K562 (cell line): ENCODE data around the gene MAGI2. TPM values are rescaled to one million over a fixed set of nuclear protein-coding genes. Genes with fewer than 3 reads are reported as not detected.

ENCODE experiments used
- ATAC-seq: fragments of 200-7000 bp; cut with Tn5 transposase; 3 replicates; pipeline ENCODE4 v1.9.1; 2020; ENCODE audit warnings: moderate library complexity
- BruUV-seq: library from RNA; stranded (reverse); fragments of 400-500 nt; replicated peaks from 2 replicates; lab custom pipeline; 2021; lab: Mats Ljungman, UMichigan
- CTCF ChIA-PET: fragments of 300-600 bp; formaldehyde crosslinking; extraction: SDS; loops from one replicate; lab custom pipeline; 2021; ENCODE audit warnings: low intra/inter-chr PET ratio; lab: Yijun Ruan, JAX
- POLR2A ChIA-PET: fragments of 300-600, 350-650 bp; sonication (Branson Sonifier 250); formaldehyde crosslinking; extraction: SDS; loops from one replicate; lab custom pipeline; 2021; ENCODE audit warnings: antibody characterized with exemption, inconsistent platforms; lab: Yijun Ruan, JAX
- DNase-seq, 4 experiments: peaks; one replicate each; pipeline versions ENCODE4 v3.0.0 to v3.0.0-alpha.2; 2011 to 2018; ENCODE audit warnings: low spot score in 3 of 4, mixed read lengths in 3 of 4; ENCODE audit errors: extremely low read depth in 1 of 4
- FAIRE-seq: peaks from 2 replicates; lab custom pipeline; 2011; peaks lifted over from hg19 to GRCh38; lab: Jason Lieb, UNC
- H2AFZ ChIP-seq: 2 replicates; pipeline ENCODE4 v1.6.0; 2011; ENCODE audit warnings: low read depth, low read length, control low read depth, inconsistent platforms
- H3K27ac ChIP-seq: fragments of 200-600 bp; 3 replicates; pipeline ENCODE4 v1.8.0; 2011; ENCODE audit warnings: low read depth, mild to moderate bottlenecking, control low read depth, inconsistent platforms, low read length, moderate library complexity, mixed read lengths; ENCODE audit errors: extremely low read depth
- H3K27me3 ChIP-seq, 2 experiments: fragments of 300-600 bp in 1 of 2; 2 replicates in 1 of 2; 3 replicates in 1 of 2; pipeline versions ENCODE4 v1.6.0 to v1.8.0; 2011; ENCODE audit warnings: inconsistent platforms in 2 of 2, low read length in 2 of 2, mild to moderate bottlenecking in 1 of 2, mixed read lengths in 1 of 2, moderate library complexity in 1 of 2; ENCODE audit not compliant: control insufficient read depth in 2 of 2, insufficient read depth in 2 of 2
- H3K36me3 ChIP-seq: fragments of 300-600 bp; 3 replicates; pipeline ENCODE4 v1.8.0; 2011; ENCODE audit warnings: mild to moderate bottlenecking, low read length, inconsistent platforms; ENCODE audit not compliant: control insufficient read depth, insufficient read depth
- H3K4me1 ChIP-seq, 2 experiments: fragments of 200-600 bp in 1 of 2; replicated peaks in 1 of 2; 2 replicates in 1 of 2; 3 replicates in 1 of 2; pipeline versions ENCODE4 v1.5.1 to v1.8.0; 2011; ENCODE audit warnings: inconsistent platforms in 2 of 2, low read length in 2 of 2, mild to moderate bottlenecking in 1 of 2, mixed read lengths in 1 of 2, moderate library complexity in 1 of 2; ENCODE audit not compliant: control insufficient read depth in 2 of 2, insufficient read depth in 2 of 2
- H3K4me2 ChIP-seq: 2 replicates; pipeline ENCODE4 v1.6.1; 2011; ENCODE audit warnings: low read length, control low read depth, inconsistent platforms, mixed read lengths; ENCODE audit not compliant: insufficient read depth
- H3K4me3 ChIP-seq: fragments of 200-600 bp; sonication (generic), shearing (Covaris generic); 2 replicates; pipeline ENCODE4 v1.5.1; 2016; ENCODE audit warnings: control low read depth, inconsistent platforms
- H3K79me2 ChIP-seq: fragments of 200-600 bp; 3 replicates; pipeline ENCODE4 v1.8.0; 2011; ENCODE audit warnings: low read length, inconsistent platforms; ENCODE audit not compliant: control insufficient read depth, insufficient read depth
- H3K9ac ChIP-seq, 2 experiments: 2 replicates each; pipeline versions ENCODE4 v1.6.0 to v1.6.1; 2011; ENCODE audit warnings: low read depth in 2 of 2, low read length in 2 of 2, control low read depth in 1 of 2, inconsistent platforms in 1 of 2, mild to moderate bottlenecking in 1 of 2, mixed read lengths in 1 of 2; ENCODE audit not compliant: insufficient read depth in 1 of 2
- H3K9me1 ChIP-seq: one replicate; pipeline ENCODE4 v1.6.0; 2011; ENCODE audit warnings: inconsistent platforms, mild to moderate bottlenecking, low read length, moderate library complexity; ENCODE audit not compliant: control insufficient read depth, insufficient read depth
- H3K9me3 ChIP-seq: replicated peaks from 2 replicates; pipeline ENCODE4 v1.5.1; 2011; ENCODE audit warnings: low read depth, low read length, inconsistent platforms; ENCODE audit not compliant: control insufficient read depth, insufficient read depth
- H4K20me1 ChIP-seq: replicated peaks from 2 replicates; pipeline ENCODE4 v1.6.1; 2011; ENCODE audit warnings: low read length, inconsistent platforms, mixed read lengths; ENCODE audit not compliant: control insufficient read depth, insufficient read depth
- CHD4 ChIP-seq: fragments of 200-600 bp; sonication (generic); IDR thresholded peaks from 3 replicates; pipeline ENCODE4 v1.6.1; 2012; ENCODE audit warnings: low read depth, mild to moderate bottlenecking, mixed read lengths, low read length, inconsistent platforms; ENCODE audit not compliant: insufficient read depth, insufficient replicate concordance, poor library complexity, severe bottlenecking
- DACH1 ChIP-seq: fragments of 450-650 bp; IDR thresholded peaks from 2 replicates; pipeline ENCODE4 v1.6.1; 2018; ENCODE audit not compliant: partially characterized antibody
- E2F1 ChIP-seq: sonication (generic); formaldehyde crosslinking; IDR thresholded peaks from 2 replicates; pipeline ENCODE4 v1.8.1; 2023; ENCODE audit warnings: mild to moderate bottlenecking, missing genetic modification reagents, moderate library complexity
- MCM5 ChIP-seq: fragments of 450-650 bp; IDR thresholded peaks from 2 replicates; pipeline ENCODE4 v1.6.1; 2016; ENCODE audit warnings: low read depth
- POLR3A ChIP-seq: IDR thresholded peaks from 2 replicates; pipeline ENCODE4 v1.6.1; 2011; ENCODE audit warnings: borderline replicate concordance, mild to moderate bottlenecking, moderate library complexity; ENCODE audit not compliant: insufficient read length, insufficient read depth; ENCODE audit errors: extremely low read depth
- PTRF ChIP-seq: fragments of 450-650 bp; IDR thresholded peaks from 2 replicates; pipeline ENCODE4 v1.6.1; 2016; ENCODE audit warnings: mild to moderate bottlenecking, missing genetic modification characterization, missing compliant biosample characterization
- SRSF9 ChIP-seq: fragments of 200-400 bp; formaldehyde crosslinking; IDR thresholded peaks from 2 replicates; pipeline ENCODE4 v1.6.1; 2017; ENCODE audit warnings: low read depth, low read length, borderline replicate concordance
- XRCC4 ChIP-seq: IDR thresholded peaks from one replicate; pipeline ENCODE4 v1.6.1; 2011; ENCODE audit not compliant: insufficient read depth, insufficient read length; ENCODE audit errors: extremely low read depth
- ZC3H8 ChIP-seq: fragments of 450-650 bp; IDR thresholded peaks from 2 replicates; pipeline ENCODE4 v1.6.1; 2017
- ZFP1 ChIP-seq: fragments of 450-650 bp; formaldehyde crosslinking; IDR thresholded peaks from 2 replicates; pipeline ENCODE4 v1.4.0; 2020; ENCODE audit warnings: mild to moderate bottlenecking, mixed read lengths
- ZKSCAN3 ChIP-seq: fragments of 250-450 bp; sonication (Bioruptor Pico); IDR thresholded peaks from 2 replicates; pipeline ENCODE4 v1.4.0; 2020
- ZNF696 ChIP-seq: fragments of 250-450 bp; sonication (Bioruptor Pico); conservative IDR thresholded peaks from 2 replicates; pipeline ENCODE4 v1.4.0; 2020; ENCODE audit warnings: mild to moderate bottlenecking, moderate library complexity
- WGBS: fragments of 100-300 bp; shearing (Covaris generic); methylation state at CpG from one replicate; pipeline ENCODE4 v1.1.6; 2016; ENCODE audit warnings: low coverage, mixed read lengths; ENCODE audit not compliant: insufficient coverage; ENCODE audit errors: missing lambda C conversion rate; 5-methylcytosine and 5-hydroxymethylcytosine counted together
- in situ Hi-C: fragments of 300-500 bp; cut with MboI; formaldehyde crosslinking; loops from 4 replicates; pipeline ENCODE4 v1.15.0; 2018; ENCODE audit warnings: inconsistent platforms, mixed read lengths
- intact Hi-C: fragments of 100-400 bp; cut with micrococcal nuclease; formaldehyde crosslinking; loops from 2 replicates; pipeline ENCODE4 v1.14.2; 2022
- polyA plus RNA-seq, 8 experiments: library from polyadenylated mRNA; depleted of rRNA in 4 of 8; stranded (reverse) in 5 of 8; unstranded in 3 of 8; fragments of >200 nt; fragmentation: Nextera tagmentation in 2 of 8; fragmentation: Illumina TruSeq in 1 of 8; extraction: Ambion mirVana in 2 of 8; extraction: Trizol in 1 of 8; gene quantifications; 2 replicates each; pipeline versions ENCODE4 v1.2.1 to v1.2.3, GENCODE V29; 2011 to 2014; ENCODE audit warnings: inconsistent platforms in 1 of 8, missing spikeins in 1 of 8
- total RNA-seq, 7 experiments: library from RNA; depleted of rRNA in 6 of 7; stranded (reverse); fragments of >200 nt in 6 of 7; fragmentation: Illumina TruSeq in 2 of 7; extraction: Trizol in 2 of 7; gene quantifications; 2 replicates each; pipeline versions ENCODE4 v1.2.1 to v1.2.3, GENCODE V29; 2011 to 2021; ENCODE audit warnings: low replicate concordance in 1 of 7

The MAGI2 gene
- total and polyA plus RNA-seq, 9 of the 15 experiments (the other 6 are each of a cell fraction or from before 2014, with no cell fraction given): 0.27 to 1.4 (median 0.70) TPM

- no peak overlapping the region for H3K27ac ChIP-seq
- ATAC-seq: no peak
- H3K9me3 ChIP-seq: no peaks in the 10 kb centered on the region
- DNase-seq: no peak
- H2AFZ ChIP-seq: no peak overlapping the region
- H4K20me1 ChIP-seq: no peaks in the 10 kb centered on the region
- no peak for FAIRE-seq
- H3K9ac ChIP-seq: no peak overlapping the region
- H3K27me3 ChIP-seq: no peaks in the 10 kb centered on the region
- no peak overlapping the region for H3K4me2 ChIP-seq
- CTCF ChIA-PET: no interaction called here
- no peak for TF ChIP-seq POLR3A
- no peak for TF ChIP-seq ZC3H8
- TF ChIP-seq SRSF9: no peak
- TF ChIP-seq DACH1: no peak
- TF ChIP-seq ZFP1: no peak
- TF ChIP-seq PTRF (tag): no peak
- TF ChIP-seq E2F1 (CRISPR knock-in tag): no peak
- TF ChIP-seq ZKSCAN3 (CRISPR knock-in tag): no peak
- no peak for TF ChIP-seq XRCC4
- TF ChIP-seq CHD4: no peak
- TF ChIP-seq ZNF696 (CRISPR knock-in tag): no peak
- no peak for TF ChIP-seq MCM5
- H3K9me1 ChIP-seq: no peaks in the 10 kb centered on the region
- 0% methylated on average over 3 of the region's 3 CpGs for WGBS
- POLR2A ChIA-PET: no interaction called here
- no peaks in the 10 kb centered on the region for H3K79me2 ChIP-seq
- no TSS peak for BruUV-seq
- H3K4me1 ChIP-seq: no peaks in the 10 kb centered on the region
- no peak overlapping the region for H3K4me3 ChIP-seq
- intact Hi-C loops: no loop called here
- in situ Hi-C loops: no loop called here
- H3K36me3 ChIP-seq: no peaks in the 10 kb centered on the region
These were observed 1198.8 kb downstream of the MAGI2 start for GRCh38 chr7:78254726-78255055.
